ENCODE data around the gene RNF208. TPM values are rescaled to one million over a fixed set of nuclear protein-coding genes. Genes with fewer than 3 reads are reported as not detected.

Gene RNF208
- polyA plus RNA-seq, 1 of the 3 experiments (the other 2 are of a cell fraction) = 2.7 TPM

GRCh38 chr9:137266162-137266527 lies 44.1 kb upstream of the RNF208 start:
- 88% methylated on average over 10 of the region's 15 CpGs for WGBS (ENCODE audit: low lambda C conversion rate)
- Histone ChIP-seq H3K9ac (no peak overlapping the region), H3K4me1 (ENCODE audit: control insufficient read depth in 1 of 2, insufficient read depth in 2 of 2, low read depth in 1 of 2, low read length in 1 of 2) (no peaks in the 10 kb centered on the region), H3K79me2 (ENCODE audit: insufficient read depth) (no peaks in the 10 kb centered on the region), H3K36me3 (replicated peaks in 1 of 2; ENCODE audit: control insufficient read depth in 1 of 2, insufficient read depth in 2 of 2, low read length in 1 of 2) (peaks cover 19 to 44% of the 10 kb centered on the region in 2 experiments), H3K27ac (ENCODE audit: low read depth in 2 of 2, low read length in 1 of 2) (no peak overlapping the region), H3F3A (replicated peaks; ENCODE audit: insufficient read depth) (peaks cover 3% of the 10 kb centered on the region), H4K20me1 (ENCODE audit: insufficient read depth) (no peaks in the 10 kb centered on the region), H3K9me2 (no peaks in the 10 kb centered on the region), H3K27me3 (ENCODE audit: insufficient read depth) (no peaks in the 10 kb centered on the region), H3K4me2 (no peak overlapping the region), H3K4me3 (ENCODE audit: low read depth in 2 of 2, low read length in 1 of 2) (no peak overlapping the region), H3K9me3 (no peaks in the 10 kb centered on the region), H2AFZ (ENCODE audit: low read depth) (no peak overlapping the region)
- TF ChIP-seq REST (IDR thresholded peaks at IDR 0.05; ENCODE audit: low read depth, low read length) (no peak), GABPA (IDR thresholded peaks at IDR 0.05; ENCODE audit: low read depth) (no peak), EZH2phosphoT487 (IDR thresholded peaks at IDR 0.05; ENCODE audit: borderline replicate concordance, low read depth) (no peak), RAD21 (IDR thresholded peaks at IDR 0.05; ENCODE audit: low read length) (no peak), YY1 (IDR thresholded peaks at IDR 0.05; ENCODE audit: low read depth) (no peak), ZBTB33 (IDR thresholded peaks at IDR 0.05; ENCODE audit: borderline replicate concordance, low read depth) (no peak), TEAD4 (IDR thresholded peaks at IDR 0.05; ENCODE audit: borderline replicate concordance, insufficient read depth) (no peak), NRF1 (IDR thresholded peaks at IDR 0.05; ENCODE audit: low read depth, low read length) (no peak), IRF3 (IDR thresholded peaks at IDR 0.05; ENCODE audit: low read depth, low read length) (no peak), GATA2 (CRISPR knock-in tag; IDR thresholded peaks at IDR 0.05) (no peak)
- CTCF ChIA-PET = interaction anchor here (0.6 to 1.5 kb wide), 5 partner anchors 11 to 179 kb away, joined by 3 to 9 read pairs (median 4); no protein-coding TSS in a partner anchor
- POLR2A ChIA-PET = no interaction called here
- no peak for DNase-seq

Measured in SK-N-SH (cell line).